Brain microvascular endothelial cell (primary cell): Measurements from ENCODE around the gene IL6R.

Experiments
- DNase-seq: peaks from one replicate; pipeline ENCODE4 v3.0.0-alpha.2; 2020
- H3K27ac ChIP-seq: fragments of 250-450 bp; sonication (Bioruptor Pico); 2 replicates; pipeline ENCODE4 v1.5.1; 2020; ENCODE audit warnings: mild to moderate bottlenecking, moderate library complexity
- H3K27me3 ChIP-seq: fragments of 250-450 bp; sonication (Bioruptor Pico); replicated peaks from 2 replicates; pipeline ENCODE4 v1.5.1; 2020; ENCODE audit warnings: mild to moderate bottlenecking
- H3K36me3 ChIP-seq: fragments of 250-450 bp; sonication (Bioruptor Pico); replicated peaks from 2 replicates; pipeline ENCODE4 v1.5.1; 2020; ENCODE audit warnings: mild to moderate bottlenecking
- H3K4me3 ChIP-seq: 2 replicates; pipeline ENCODE4 v1.5.1; 2011; ENCODE audit warnings: low read depth, mild to moderate bottlenecking, control low read depth, low read length, moderate library complexity
- CTCF ChIP-seq: IDR thresholded peaks from 2 replicates; pipeline ENCODE4 v1.5.1; 2011; ENCODE audit warnings: low read depth, mild to moderate bottlenecking, moderate library complexity, low read length, control low read depth, inconsistent platforms; ENCODE audit errors: missing control alignments
- in situ Hi-C: cut with HindIII; loops from 2 replicates; pipeline ENCODE4 v1.10.0; 2017; ENCODE audit warnings: low sequenced_read_pairs, low pct_ligation_motif_present

IL6R gene

GRCh38 chr1:154490317-154490716 is 85.2 kb downstream of the IL6R start:
- DNase-seq, result no peak
- Histone ChIP-seq H3K36me3 (no peaks in the 10 kb centered on the region), H3K27me3 (peaks cover 39% of the 10 kb centered on the region), H3K4me3 (no peak overlapping the region), H3K27ac (no peak overlapping the region)
- in situ Hi-C loops, result no loop called here
- TF ChIP-seq CTCF, result no peak

DNA sequence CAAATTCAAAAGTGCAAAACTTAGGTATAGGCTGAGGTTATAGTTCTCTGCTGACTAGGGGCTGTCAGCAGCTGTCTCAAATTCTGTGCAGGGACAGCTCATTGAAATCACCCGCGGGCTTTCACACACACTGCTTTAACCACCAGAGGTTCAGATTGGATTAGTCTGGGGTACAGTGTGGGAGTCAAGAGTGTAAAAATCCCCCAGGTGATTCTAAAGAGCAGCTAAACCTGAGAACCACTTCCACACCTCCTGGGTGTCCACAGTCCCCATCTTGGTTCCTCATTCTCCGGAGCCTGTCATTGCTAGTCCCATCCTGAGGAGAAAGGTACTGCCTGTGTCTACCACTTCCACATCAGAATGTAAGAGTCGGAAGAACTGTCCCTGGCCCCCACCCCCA is 87.0 kb downstream of the IL6R start:
- H3K27me3 ChIP-seq, result peaks cover 43% of the 10 kb centered on the region
- in situ Hi-C loops, result no loop called here
- no peak overlapping the region for H3K4me3 ChIP-seq
- DNase-seq, result no peak
- no peak for TF ChIP-seq CTCF
- no peak overlapping the region for H3K27ac ChIP-seq
- no peaks in the 10 kb centered on the region for H3K36me3 ChIP-seq

DNA sequence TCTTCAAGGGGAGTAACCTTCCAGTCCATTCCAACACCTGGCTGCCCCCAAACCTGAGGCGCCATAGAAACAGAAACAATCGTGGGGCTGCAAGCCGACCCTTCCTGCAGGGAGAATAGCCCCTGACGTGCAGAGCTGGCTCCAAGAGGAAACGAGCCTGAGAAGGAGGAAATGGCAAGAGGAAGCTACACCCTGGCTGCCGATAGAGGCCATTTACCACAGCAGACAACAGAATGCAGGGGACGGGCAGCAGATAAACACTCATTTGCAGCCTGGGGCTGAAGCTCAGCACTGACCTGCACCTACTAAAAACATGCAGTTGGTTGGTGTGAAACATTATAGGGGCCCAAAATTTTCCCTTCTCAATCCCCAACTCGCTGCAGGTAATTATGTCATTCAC is 88.1 kb downstream of the IL6R start:
- DNase-seq, result no peak
- in situ Hi-C loops, result no loop called here
- H3K4me3 ChIP-seq, result no peak overlapping the region
- peaks cover 43% of the 10 kb centered on the region for H3K27me3 ChIP-seq
- no peak overlapping the region for H3K27ac ChIP-seq
- H3K36me3 ChIP-seq, result no peaks in the 10 kb centered on the region
- TF ChIP-seq CTCF, result no peak

DNA sequence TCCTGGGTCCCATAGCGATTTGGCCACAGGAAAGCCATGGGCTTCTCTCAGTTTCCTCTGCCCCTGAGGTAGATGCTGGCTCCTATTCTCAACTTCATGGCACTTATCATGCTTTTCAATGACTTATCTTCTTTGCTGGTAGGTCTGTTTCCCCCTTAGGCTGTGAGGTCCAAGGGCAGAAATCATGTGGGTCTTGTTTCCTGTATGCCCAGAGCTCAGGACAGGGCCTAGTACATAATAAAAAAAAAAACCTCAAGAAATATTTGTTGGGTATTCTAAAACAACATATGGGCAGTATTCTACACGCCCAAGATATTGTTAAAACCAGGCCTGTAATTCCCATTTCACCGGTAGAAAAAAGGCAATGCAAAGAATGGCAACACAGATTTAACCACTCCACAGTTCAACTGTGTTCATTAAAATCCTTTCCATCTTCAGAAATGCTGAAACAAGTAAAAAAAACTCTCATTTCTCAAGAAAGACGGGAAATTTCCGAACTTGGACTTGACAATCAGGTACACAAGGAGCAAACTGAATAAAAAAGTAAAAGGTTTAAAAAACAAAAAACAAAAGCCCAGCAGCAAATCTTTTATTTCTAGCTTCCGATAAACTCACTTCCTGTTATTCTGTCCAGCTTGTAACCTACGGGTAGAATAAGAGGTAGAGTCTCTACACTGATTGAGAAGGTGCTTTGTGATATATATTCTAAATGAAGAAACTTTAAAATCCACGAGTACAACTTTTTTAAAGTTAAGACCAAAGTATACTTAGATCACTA is 90.5 kb downstream of the IL6R start:
- DNase-seq, result no peak
- in situ Hi-C loops, result no loop called here
- Histone ChIP-seq H3K27ac (no peak overlapping the region), H3K27me3 (peaks cover 48% of the 10 kb centered on the region), H3K36me3 (no peaks in the 10 kb centered on the region), H3K4me3 (no peak overlapping the region)
- no peak for TF ChIP-seq CTCF

DNA sequence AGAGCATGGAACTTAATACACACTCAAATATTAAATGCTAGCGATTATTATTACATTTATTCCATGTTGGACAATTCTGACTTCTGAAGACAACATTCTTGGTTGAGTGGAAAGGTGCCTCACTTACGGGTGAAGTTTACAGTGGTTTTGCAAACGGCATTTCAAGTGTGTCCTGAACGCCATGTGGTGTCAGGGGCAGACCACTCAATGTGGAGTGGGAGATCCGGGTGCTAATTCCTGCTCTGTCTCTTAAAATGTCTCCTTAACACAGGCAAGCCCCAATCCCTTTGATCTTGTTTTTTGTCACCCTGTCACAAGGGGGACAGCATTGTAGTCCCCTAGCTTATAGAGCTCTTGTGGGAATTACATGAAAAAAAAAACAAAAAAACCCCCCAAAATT is 91.2 kb downstream of the IL6R start:
- Histone ChIP-seq H3K36me3 (no peaks in the 10 kb centered on the region), H3K27me3 (peaks cover 49% of the 10 kb centered on the region), H3K27ac (no peak overlapping the region), H3K4me3 (no peak overlapping the region)
- in situ Hi-C loops, result no loop called here
- TF ChIP-seq CTCF, result no peak
- DNase-seq, result no peak
